KMS-11 (cell line): ENCODE measurements around the gene CRPPA.

ENCODE experiments used
- H2AFZ ChIP-seq: fragments of 200-600 bp; sonication (generic); 2 replicates; pipeline ENCODE4 v1.6.1; 2016; ENCODE audit warnings: antibody characterized with exemption, mixed run types, low read depth
- H3K27ac ChIP-seq: fragments of 200-600 bp; sonication (generic); 2 replicates; pipeline ENCODE4 v1.6.1; 2016; ENCODE audit warnings: mild to moderate bottlenecking, mixed run types
- H3K27me3 ChIP-seq: fragments of 200-600 bp; sonication (generic); 2 replicates; pipeline ENCODE4 v1.6.1; 2017; ENCODE audit warnings: mild to moderate bottlenecking, low read depth, mixed run types, moderate library complexity; ENCODE audit not compliant: insufficient read depth
- H3K36me3 ChIP-seq: fragments of 200-600 bp; sonication (generic); 2 replicates; pipeline ENCODE4 v1.6.1; 2017; ENCODE audit warnings: mild to moderate bottlenecking, mixed run types; ENCODE audit not compliant: insufficient read depth
- H3K4me1 ChIP-seq: fragments of 200-600 bp; sonication (generic); 2 replicates; pipeline ENCODE4 v1.6.1; 2016; ENCODE audit warnings: mild to moderate bottlenecking, low read depth, mixed run types; ENCODE audit not compliant: poor library complexity, severe bottlenecking
- H3K4me2 ChIP-seq: fragments of 200-600 bp; sonication (generic); 2 replicates; pipeline ENCODE4 v1.7.0; 2016; ENCODE audit warnings: mild to moderate bottlenecking, mixed run types
- H3K4me3 ChIP-seq: fragments of 200-600 bp; sonication (generic); IDR thresholded peaks from 2 replicates; pipeline ENCODE4 v1.6.1; 2017; ENCODE audit warnings: low read depth, low read length, mixed read lengths; ENCODE audit not compliant: insufficient read depth
- H3K79me2 ChIP-seq: fragments of 200-600 bp; sonication (generic); 2 replicates; pipeline ENCODE4 v1.6.1; 2016; ENCODE audit warnings: low read depth, mixed run types; ENCODE audit not compliant: insufficient read depth
- H3K9ac ChIP-seq: fragments of 200-600 bp; sonication (generic); 2 replicates; pipeline ENCODE4 v1.6.1; 2016; ENCODE audit warnings: mild to moderate bottlenecking, mixed run types
- H4K20me1 ChIP-seq: fragments of 200-600 bp; sonication (generic); 2 replicates; pipeline ENCODE4 v1.6.1; 2016; ENCODE audit warnings: mild to moderate bottlenecking, mixed run types; ENCODE audit not compliant: insufficient read depth
- CTCF ChIP-seq: fragments of 200-600 bp; sonication (generic); conservative IDR thresholded peaks from 2 replicates; pipeline ENCODE4 v1.6.1; 2017; ENCODE audit warnings: low read depth, mild to moderate bottlenecking, antibody characterized with exemption, low read length, moderate library complexity, mixed read lengths

Gene CRPPA

GRCh38 chr7:16420649-16421332, 547 bp downstream of the CRPPA start:
- peak overlapping the region; percentile 18 for H3K4me3 ChIP-seq
- H3K27me3 ChIP-seq, result no peaks in the 10 kb centered on the region
- H3K9ac ChIP-seq, result peak overlapping the region; percentile 82
- H3K36me3 ChIP-seq, result no peaks in the 10 kb centered on the region
- peak overlapping the region; percentile 92 for H2AFZ ChIP-seq
- H4K20me1 ChIP-seq, result no peaks in the 10 kb centered on the region
- H3K79me2 ChIP-seq, result no peaks in the 10 kb centered on the region
- H3K27ac ChIP-seq, result peak overlapping the region; percentile 96
- TF ChIP-seq CTCF, result no peak
- H3K4me1 ChIP-seq, result peaks cover 14% of the 10 kb centered on the region
- peak overlapping the region; percentile 68 for H3K4me2 ChIP-seq

GRCh38 chr7:16420329-16420648, 1.0 kb downstream of the CRPPA start:
- TF ChIP-seq CTCF, result no peak
- Histone ChIP-seq H3K4me3 (no peak overlapping the region), H3K4me1 (peaks cover 14% of the 10 kb centered on the region), H3K27me3 (no peaks in the 10 kb centered on the region), H4K20me1 (no peaks in the 10 kb centered on the region), H3K27ac (peak overlapping the region; percentile 96), H3K36me3 (no peaks in the 10 kb centered on the region), H3K4me2 (peak overlapping the region; percentile 68), H3K9ac (peak overlapping the region; percentile 82), H3K79me2 (no peaks in the 10 kb centered on the region), H2AFZ (peak overlapping the region; percentile 92)

DNA sequence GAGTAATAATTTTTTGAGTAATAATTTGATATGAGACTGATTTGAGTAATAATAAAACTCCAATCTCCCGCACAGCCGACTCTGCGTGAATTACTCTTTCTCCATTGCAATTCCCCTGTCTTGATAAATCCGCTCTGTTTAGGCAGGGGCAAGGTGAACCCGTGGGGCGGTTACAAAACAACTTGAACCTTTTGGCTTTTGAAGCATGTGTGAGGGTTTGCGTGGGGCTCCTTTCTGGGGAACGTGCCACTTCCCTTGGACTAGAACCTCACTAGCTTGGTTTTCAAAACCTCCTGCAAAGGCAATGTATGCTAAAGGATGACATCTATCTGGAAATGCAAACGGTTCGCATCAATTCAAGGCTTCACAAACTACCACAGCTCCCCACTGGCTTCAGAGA, 1.5 kb downstream of the CRPPA start:
- Histone ChIP-seq H3K4me1 (peaks cover 14% of the 10 kb centered on the region), H3K4me3 (no peak overlapping the region), H3K4me2 (peak overlapping the region; percentile 68), H3K9ac (peak overlapping the region; percentile 82; the same call in 1 of the 2 replicates), H3K27me3 (no peaks in the 10 kb centered on the region), H3K79me2 (no peaks in the 10 kb centered on the region), H3K36me3 (no peaks in the 10 kb centered on the region), H4K20me1 (no peaks in the 10 kb centered on the region), H2AFZ (peak overlapping the region; percentile 92), H3K27ac (no peak overlapping the region)
- TF ChIP-seq CTCF, result no peak

- Histone ChIP-seq H3K27me3 (no peaks in the 10 kb centered on the region), H3K4me1 (peaks cover 14% of the 10 kb centered on the region), H2AFZ (no peak overlapping the region), H3K79me2 (no peaks in the 10 kb centered on the region), H3K27ac (no peak overlapping the region), H3K36me3 (no peaks in the 10 kb centered on the region), H3K4me3 (no peak overlapping the region), H3K9ac (no peak overlapping the region), H3K4me2 (no peak overlapping the region), H4K20me1 (no peaks in the 10 kb centered on the region)
- TF ChIP-seq CTCF, result no peak
These were observed 2.2 kb downstream of the CRPPA start for GRCh38 chr7:16419126-16419525.
